ENCODE data around the gene NTPCR.

DNA sequence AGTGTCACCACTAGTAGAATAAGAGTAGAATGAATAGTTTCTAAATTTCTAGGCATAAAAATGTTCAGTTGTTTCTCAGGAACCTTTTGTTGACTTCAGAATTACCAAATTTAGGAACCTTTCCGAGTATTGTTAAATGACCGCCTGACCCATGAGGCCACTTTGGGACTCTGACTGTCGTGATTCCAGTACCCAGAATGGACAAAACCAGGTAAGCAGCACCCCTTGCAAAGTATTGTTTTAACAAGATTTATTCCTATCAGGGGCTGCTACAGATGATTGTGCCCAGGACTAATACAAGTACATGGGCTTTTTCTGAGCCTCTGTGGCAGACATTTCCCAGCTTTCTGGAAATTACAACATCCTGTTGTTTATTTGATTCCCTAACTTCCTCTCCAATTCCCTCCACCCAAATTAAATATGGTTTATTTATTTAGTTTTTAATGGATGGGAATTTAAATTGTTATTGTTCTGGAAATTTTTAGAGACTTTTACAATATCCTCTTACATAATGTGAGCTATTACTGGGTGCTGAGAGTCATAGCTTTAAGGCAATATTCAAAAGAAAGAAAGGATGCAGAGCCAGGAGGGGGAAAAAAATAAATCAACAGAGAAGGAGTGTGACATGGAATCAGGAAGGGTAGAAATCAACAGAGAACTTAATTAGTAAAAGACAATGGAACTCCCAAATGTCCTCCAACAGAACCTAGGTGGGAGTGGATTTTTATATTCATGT lies 37.4 kb upstream of the NTPCR start:
- TF ChIP-seq, protein P1, sequence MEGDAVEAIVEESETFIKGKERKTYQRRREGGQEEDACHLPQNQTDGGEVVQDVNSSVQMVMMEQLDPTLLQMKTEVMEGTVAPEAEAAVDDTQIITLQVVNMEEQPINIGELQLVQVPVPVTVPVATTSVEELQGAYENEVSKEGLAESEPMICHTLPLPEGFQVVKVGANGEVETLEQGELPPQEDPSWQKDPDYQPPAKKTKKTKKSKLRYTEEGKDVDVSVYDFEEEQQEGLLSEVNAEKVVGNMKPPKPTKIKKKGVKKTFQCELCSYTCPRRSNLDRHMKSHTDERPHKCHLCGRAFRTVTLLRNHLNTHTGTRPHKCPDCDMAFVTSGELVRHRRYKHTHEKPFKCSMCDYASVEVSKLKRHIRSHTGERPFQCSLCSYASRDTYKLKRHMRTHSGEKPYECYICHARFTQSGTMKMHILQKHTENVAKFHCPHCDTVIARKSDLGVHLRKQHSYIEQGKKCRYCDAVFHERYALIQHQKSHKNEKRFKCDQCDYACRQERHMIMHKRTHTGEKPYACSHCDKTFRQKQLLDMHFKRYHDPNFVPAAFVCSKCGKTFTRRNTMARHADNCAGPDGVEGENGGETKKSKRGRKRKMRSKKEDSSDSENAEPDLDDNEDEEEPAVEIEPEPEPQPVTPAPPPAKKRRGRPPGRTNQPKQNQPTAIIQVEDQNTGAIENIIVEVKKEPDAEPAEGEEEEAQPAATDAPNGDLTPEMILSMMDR (IDR thresholded peaks at IDR 0.05), result no peak
- no peak for TF ChIP-seq POLR2AphosphoS5 (IDR thresholded peaks at IDR 0.05)

Data from prostate gland (tissue), 2 donors.